Erythroblast (primary cell): Measurements from ENCODE around the gene LIPG.

Experiments used
- GATA1 ChIP-seq: IDR thresholded peaks from 2 replicates; pipeline ENCODE4 v1.6.1; 2011; ENCODE audit warnings: low read depth, mild to moderate bottlenecking, control low read depth, low read length, moderate library complexity
- POLR2A ChIP-seq: IDR thresholded peaks from 2 replicates; pipeline ENCODE4 v1.6.1; 2011; ENCODE audit warnings: mild to moderate bottlenecking, low read length

- TF ChIP-seq POLR2A = no peak
- TF ChIP-seq GATA1 = no peak
Measured at GRCh38 chr18:49515516-49515915, 46.3 kb upstream of the LIPG start.
